HepG2 (cell line): Measurements from ENCODE around the gene SLC10A1. TPM values are rescaled to one million over a fixed set of nuclear protein-coding genes. Genes with fewer than 3 reads are reported as not detected.
A peak's percentile ranks its signal among the peaks of the same experiment; 100 is the strongest.

Source experiments
- ATF6 ChIP-seq: sonication (generic); formaldehyde crosslinking; conservative IDR thresholded peaks from 2 replicates; pipeline ENCODE4 v1.4.0; 2020; ENCODE audit warnings: missing genetic modification reagents
- BORCS8-MEF2B ChIP-seq: sonication (generic); formaldehyde crosslinking; IDR thresholded peaks from 2 replicates; pipeline ENCODE4 v1.8.0; 2022; ENCODE audit warnings: mild to moderate bottlenecking, missing genetic modification reagents
- BRF2 ChIP-seq: sonication (generic); formaldehyde crosslinking; IDR thresholded peaks from 2 replicates; pipeline ENCODE4 v1.8.1; 2022; ENCODE audit warnings: mild to moderate bottlenecking, missing genetic modification reagents
- CENPX ChIP-seq: sonication (generic); formaldehyde crosslinking; IDR thresholded peaks from 2 replicates; pipeline ENCODE4 v1.9.0; 2021; ENCODE audit warnings: mild to moderate bottlenecking, missing genetic modification reagents, moderate library complexity
- HMG20B ChIP-seq: conservative IDR thresholded peaks from 2 replicates; pipeline ENCODE4 v1.6.1; 2016; ENCODE audit warnings: missing genetic modification reagents, missing compliant biosample characterization
- MED1 ChIP-seq: sonication (generic); formaldehyde crosslinking; IDR thresholded peaks from 2 replicates; pipeline ENCODE4 v1.4.0; 2020; ENCODE audit warnings: missing genetic modification reagents
- MEF2D ChIP-seq: sonication (generic); formaldehyde crosslinking; IDR thresholded peaks from 2 replicates; pipeline ENCODE4 v1.5.1; 2020; ENCODE audit warnings: mild to moderate bottlenecking, missing genetic modification reagents
- POLR2G ChIP-seq: fragments of 200-400 bp; formaldehyde crosslinking; IDR thresholded peaks from 2 replicates; pipeline ENCODE4 v1.6.1; 2018; ENCODE audit warnings: mild to moderate bottlenecking, low read depth, low read length, moderate library complexity
- RNF219 ChIP-seq: sonication (generic); formaldehyde crosslinking; IDR thresholded peaks from 2 replicates; pipeline ENCODE4 v1.5.0; 2020; ENCODE audit warnings: mild to moderate bottlenecking, missing genetic modification reagents
- SETDB1 ChIP-seq: sonication (generic); formaldehyde crosslinking; IDR thresholded peaks from 2 replicates; pipeline ENCODE4 v1.5.1; 2020; ENCODE audit warnings: missing genetic modification reagents, mild to moderate bottlenecking, borderline replicate concordance
- ZFAT ChIP-seq: sonication (generic); formaldehyde crosslinking; conservative IDR thresholded peaks from 2 replicates; pipeline ENCODE4 v1.8.1; 2023; ENCODE audit warnings: missing genetic modification reagents, inconsistent platforms
- ZNF18 ChIP-seq: sonication (generic); formaldehyde crosslinking; IDR thresholded peaks from 2 replicates; pipeline ENCODE4 v1.8.0; 2022; ENCODE audit warnings: mild to moderate bottlenecking, missing genetic modification reagents; ENCODE audit not compliant: insufficient replicate concordance
- ZNF230 ChIP-seq: sonication (generic); formaldehyde crosslinking; IDR thresholded peaks from 2 replicates; pipeline ENCODE4 v1.4.0; 2020; ENCODE audit warnings: mild to moderate bottlenecking, missing genetic modification reagents
- ZNF33B ChIP-seq: sonication (generic); formaldehyde crosslinking; IDR thresholded peaks from 2 replicates; pipeline ENCODE4 v1.5.1; 2020; ENCODE audit warnings: mild to moderate bottlenecking, missing genetic modification reagents
- ZNF34 ChIP-seq: sonication (generic); formaldehyde crosslinking; IDR thresholded peaks from 2 replicates; pipeline ENCODE4 v1.4.0; 2020; ENCODE audit warnings: mild to moderate bottlenecking, missing genetic modification reagents, borderline replicate concordance
- ZNF354B ChIP-seq: sonication (generic); formaldehyde crosslinking; IDR thresholded peaks from 2 replicates; pipeline ENCODE4 v1.8.0; 2022; ENCODE audit warnings: mild to moderate bottlenecking, missing genetic modification reagents
- ZNF432 ChIP-seq: sonication (generic); formaldehyde crosslinking; IDR thresholded peaks from 2 replicates; pipeline ENCODE4 v1.5.0; 2020; ENCODE audit warnings: missing genetic modification reagents, mild to moderate bottlenecking, borderline replicate concordance
- ZNF503 ChIP-seq: sonication (generic); formaldehyde crosslinking; IDR thresholded peaks from 2 replicates; pipeline ENCODE4 v1.4.0; 2020; ENCODE audit warnings: missing genetic modification reagents
- ZNF616 ChIP-seq: sonication (generic); formaldehyde crosslinking; IDR thresholded peaks from 2 replicates; pipeline ENCODE4 v1.5.0; 2020; ENCODE audit warnings: low read depth, mild to moderate bottlenecking, missing genetic modification reagents
- ZNF672 ChIP-seq: sonication (generic); formaldehyde crosslinking; IDR thresholded peaks from 2 replicates; pipeline ENCODE4 v1.8.1; 2022; ENCODE audit warnings: missing genetic modification reagents
- ZNF790 ChIP-seq: sonication (generic); formaldehyde crosslinking; IDR thresholded peaks from 2 replicates; pipeline ENCODE4 v1.8.0; 2022; ENCODE audit warnings: missing genetic modification reagents, mild to moderate bottlenecking, borderline replicate concordance
- ZSCAN12 ChIP-seq: sonication (generic); formaldehyde crosslinking; IDR thresholded peaks from 2 replicates; pipeline ENCODE4 v1.9.0; 2021; ENCODE audit warnings: mild to moderate bottlenecking, missing genetic modification reagents
- polyA plus RNA-seq, 8 experiments: library from polyadenylated mRNA; depleted of rRNA in 3 of 8; stranded (reverse) in 7 of 8; unstranded in 1 of 8; fragments of >200 nt; fragmentation: Illumina TruSeq in 4 of 8; extraction: Trizol in 4 of 8; gene quantifications; 2 replicates each; pipeline versions ENCODE4 v1.2.1 to v1.2.3, GENCODE V29; 2011 to 2016; ENCODE audit warnings: low read depth in 4 of 8, missing spikeins in 1 of 8, mixed read lengths in 1 of 8; ENCODE audit not compliant: insufficient read depth in 1 of 8
- total RNA-seq, 5 experiments: library from RNA; depleted of rRNA; stranded (reverse); fragments of >200 nt; fragmentation: Illumina TruSeq; extraction: Trizol; gene quantifications; 2 replicates each; pipeline ENCODE4 v1.2.3, GENCODE V29; 2016; ENCODE audit warnings: low read depth in 1 of 5

Gene SLC10A1
- total and polyA plus RNA-seq, 2 of the 13 experiments (the other 11 are each of a cell fraction or from before 2014, with no cell fraction given), result 0.17 TPM; not detected in 1

GRCh38 chr14:69767369-69767999 lies 29.6 kb downstream of the SLC10A1 start (continued):
- TF ChIP-seq RNF219 (CRISPR knock-in tag) (no peak), ATF6 (CRISPR knock-in tag) (no peak; the same call in 1 of the 2 replicates), POLR2G (peak; percentile 72), MED1 (CRISPR knock-in tag) (peak; percentile 47; the same call in 1 of the 2 replicates), ZNF672 (CRISPR knock-in tag) (no peak), BORCS8-MEF2B (no peak), ZFAT (CRISPR knock-in tag) (no peak), ZNF354B (CRISPR knock-in tag) (no peak), ZNF790 (CRISPR knock-in tag) (no peak), SETDB1 (CRISPR knock-in tag) (no peak), BRF2 (CRISPR knock-in tag) (no peak), ZNF34 (CRISPR knock-in tag) (no peak), ZNF33B (CRISPR knock-in tag) (no peak), MEF2D (no peak), ZNF432 (CRISPR knock-in tag) (no peak), ZNF18 (CRISPR knock-in tag) (peak; percentile 72), ZNF230 (no peak), ZSCAN12 (no peak), ZNF616 (CRISPR knock-in tag) (no peak), CENPX (CRISPR knock-in tag) (no peak), ZNF503 (no peak), HMG20B (CRISPR knock-in tag) (no peak)
